H9 (cell line): ENCODE measurements around the gene FANCC. TPM values are rescaled to one million over a fixed set of nuclear protein-coding genes. Genes with fewer than 3 reads are reported as not detected.

Experiments used
- DNase-seq: peaks from one replicate; pipeline ENCODE4 v3.0.0-alpha.2; 2017
- H2AFZ ChIP-seq: one replicate; pipeline ENCODE4 v1.6.1; 2013; ENCODE audit warnings: mild to moderate bottlenecking, low read length, control low read depth, moderate library complexity
- H2AK5ac ChIP-seq: 2 replicates; pipeline ENCODE4 v1.6.1; 2013; ENCODE audit warnings: low read length, control low read depth, mixed read lengths; ENCODE audit not compliant: insufficient read length
- H2BK120ac ChIP-seq: one replicate; pipeline ENCODE4 v1.6.1; 2013; ENCODE audit warnings: low read depth, mild to moderate bottlenecking, low read length, control low read depth, inconsistent platforms; ENCODE audit not compliant: poor library complexity, severe bottlenecking
- H2BK12ac ChIP-seq: 2 replicates; pipeline ENCODE4 v1.6.1; 2013; ENCODE audit warnings: low read length, control low read depth, mixed read lengths, low read depth; ENCODE audit not compliant: insufficient read length
- H2BK15ac ChIP-seq: 2 replicates; pipeline ENCODE4 v1.6.1; 2013; ENCODE audit warnings: low read depth, low read length, control low read depth
- H2BK20ac ChIP-seq: one replicate; pipeline ENCODE4 v1.6.1; 2013; ENCODE audit warnings: low read depth, mild to moderate bottlenecking, low read length, control low read depth, inconsistent platforms; ENCODE audit not compliant: poor library complexity, severe bottlenecking
- H2BK5ac ChIP-seq: 2 replicates; pipeline ENCODE4 v1.6.1; 2013; ENCODE audit warnings: low read length, control low read depth, mixed read lengths; ENCODE audit not compliant: insufficient read length
- H3K14ac ChIP-seq: 2 replicates; pipeline ENCODE4 v1.6.1; 2013; ENCODE audit warnings: low read length, control low read depth; ENCODE audit not compliant: insufficient read depth
- H3K18ac ChIP-seq: 2 replicates; pipeline ENCODE4 v1.6.1; 2013; ENCODE audit warnings: low read depth, mild to moderate bottlenecking, mixed read lengths, low read length, control low read depth; ENCODE audit not compliant: insufficient read length
- H3K23ac ChIP-seq: 2 replicates; pipeline ENCODE4 v1.6.1; 2013; ENCODE audit warnings: low read length, control low read depth, mixed read lengths, low read depth; ENCODE audit not compliant: insufficient read length
- H3K23me2 ChIP-seq: 2 replicates; pipeline ENCODE4 v1.6.1; 2013; ENCODE audit warnings: low read depth, mild to moderate bottlenecking, mixed read lengths, low read length, control low read depth; ENCODE audit not compliant: insufficient read length, poor library complexity, severe bottlenecking
- H3K27ac ChIP-seq: 2 replicates; pipeline ENCODE4 v1.5.1; 2013; ENCODE audit warnings: low read length, control low read depth, mixed read lengths, low read depth; ENCODE audit not compliant: insufficient read length
- H3K27me3 ChIP-seq: 2 replicates; pipeline ENCODE4 v1.6.1; 2013; ENCODE audit warnings: low read length, control low read depth, inconsistent platforms; ENCODE audit not compliant: insufficient read depth
- H3K4ac ChIP-seq: 2 replicates; pipeline ENCODE4 v1.6.1; 2013; ENCODE audit warnings: low read depth, mild to moderate bottlenecking, control low read depth, inconsistent platforms, low read length, moderate library complexity
- H3K4me1 ChIP-seq: 2 replicates; pipeline ENCODE4 v1.6.1; 2013; ENCODE audit warnings: low read length, control low read depth, inconsistent platforms; ENCODE audit not compliant: insufficient read depth
- H3K4me2 ChIP-seq: 2 replicates; pipeline ENCODE4 v1.6.1; 2013; ENCODE audit warnings: low read length, control low read depth, mixed read lengths; ENCODE audit not compliant: insufficient read length, insufficient read depth
- H3K56ac ChIP-seq: 2 replicates; pipeline ENCODE4 v1.6.1; 2013; ENCODE audit warnings: low read depth, mild to moderate bottlenecking, mixed read lengths, low read length, control low read depth; ENCODE audit not compliant: insufficient read length
- H3K79me1 ChIP-seq: 2 replicates; pipeline ENCODE4 v1.6.1; 2013; ENCODE audit warnings: low read depth, mild to moderate bottlenecking, moderate library complexity, low read length, control low read depth, inconsistent platforms; ENCODE audit not compliant: insufficient read depth, poor library complexity, severe bottlenecking
- H3K79me2 ChIP-seq: 2 replicates; pipeline ENCODE4 v1.6.1; 2013; ENCODE audit warnings: low read length, control low read depth, inconsistent platforms; ENCODE audit not compliant: insufficient read depth
- H3K9ac ChIP-seq: 2 replicates; pipeline ENCODE4 v1.6.1; 2013; ENCODE audit warnings: low read length, control low read depth, mixed read lengths; ENCODE audit not compliant: insufficient read length; ENCODE audit errors: extremely low read depth
- H3K9me3 ChIP-seq: one replicate; pipeline ENCODE4 v1.6.1; 2013; ENCODE audit warnings: low read depth, low read length, inconsistent platforms; ENCODE audit not compliant: control insufficient read depth
- H3T11ph ChIP-seq: one replicate; pipeline ENCODE4 v1.6.1; 2013; ENCODE audit warnings: mild to moderate bottlenecking, low read length, control low read depth, inconsistent platforms
- H4K20me1 ChIP-seq: one replicate; pipeline ENCODE4 v1.6.1; 2013; ENCODE audit not compliant: control insufficient read depth, insufficient read length, insufficient read depth
- H4K5ac ChIP-seq: 2 replicates; pipeline ENCODE4 v1.6.1; 2013; ENCODE audit warnings: low read depth, mild to moderate bottlenecking, mixed read lengths, low read length, control low read depth; ENCODE audit not compliant: insufficient read length
- H4K8ac ChIP-seq: replicated peaks from 2 replicates; pipeline ENCODE4 v1.6.1; 2013; ENCODE audit warnings: low read length, control low read depth, mixed read lengths, low read depth; ENCODE audit not compliant: insufficient read length
- H4K91ac ChIP-seq: 2 replicates; pipeline ENCODE4 v1.6.1; 2013; ENCODE audit warnings: low read depth, mild to moderate bottlenecking, moderate library complexity, mixed read lengths, low read length, control low read depth; ENCODE audit not compliant: insufficient read length
- H3K27ac Mint-ChIP-seq, 3 experiments: 2 replicates in 2 of 3; 3 replicates in 1 of 3; pipeline ENCODE4 v1.8.0; 2020 to 2021; ENCODE audit warnings: mixed read lengths in 3 of 3, mild to moderate bottlenecking in 1 of 3, moderate library complexity in 1 of 3
- H3K27me3 Mint-ChIP-seq: 2 replicates; pipeline ENCODE4 v1.8.0; 2021; ENCODE audit warnings: low read depth, mild to moderate bottlenecking, moderate library complexity, mixed read lengths
- H3K36me3 Mint-ChIP-seq, 3 experiments: 2 replicates in 2 of 3; 3 replicates in 1 of 3; pipeline ENCODE4 v1.8.0; 2020 to 2021; ENCODE audit warnings: low read depth in 3 of 3, mixed read lengths in 3 of 3; ENCODE audit not compliant: insufficient read depth in 1 of 3
- H3K4me1 Mint-ChIP-seq, 2 experiments: 2 replicates each; pipeline ENCODE4 v1.8.0; 2020; ENCODE audit warnings: mixed read lengths in 2 of 2
- H3K4me3 Mint-ChIP-seq, 2 experiments: 2 replicates in 1 of 2; 3 replicates in 1 of 2; pipeline ENCODE4 v1.8.0; 2020 to 2021; ENCODE audit warnings: mild to moderate bottlenecking in 2 of 2, mixed read lengths in 2 of 2, moderate library complexity in 1 of 2
- H3K9me3 Mint-ChIP-seq, 2 experiments: 2 replicates in 1 of 2; 3 replicates in 1 of 2; pipeline ENCODE4 v1.8.0; 2020; ENCODE audit warnings: mild to moderate bottlenecking in 2 of 2, mixed read lengths in 2 of 2, moderate library complexity in 1 of 2
- WGBS: extraction: QIAGEN DNeasy Blood & Tissue Kit; methylation state at CpG from one replicate; pipeline ENCODE4 v1.1.7; 2013; ENCODE audit warnings: missing lambda C conversion rate, low lambda C conversion rate, mixed read lengths; ENCODE audit not compliant: insufficient read length; ENCODE audit errors: extremely low coverage; 5-methylcytosine and 5-hydroxymethylcytosine counted together
- total RNA-seq: library from RNA; stranded (reverse); gene quantifications from 2 replicates; pipeline ENCODE4 v1.2.1, GENCODE V29; 2021
- TF ChIP-seq, protein P1 (sequence below): fragments of 200-600 bp; sonication (generic); conservative IDR thresholded peaks from 3 replicates; pipeline ENCODE4 v1.8.0; 2021; ENCODE audit warnings: antibody characterized with exemption, mild to moderate bottlenecking

FANCC gene
- total RNA-seq, 1 experiment from 2014 or later, result 14.6 TPM

DNA sequence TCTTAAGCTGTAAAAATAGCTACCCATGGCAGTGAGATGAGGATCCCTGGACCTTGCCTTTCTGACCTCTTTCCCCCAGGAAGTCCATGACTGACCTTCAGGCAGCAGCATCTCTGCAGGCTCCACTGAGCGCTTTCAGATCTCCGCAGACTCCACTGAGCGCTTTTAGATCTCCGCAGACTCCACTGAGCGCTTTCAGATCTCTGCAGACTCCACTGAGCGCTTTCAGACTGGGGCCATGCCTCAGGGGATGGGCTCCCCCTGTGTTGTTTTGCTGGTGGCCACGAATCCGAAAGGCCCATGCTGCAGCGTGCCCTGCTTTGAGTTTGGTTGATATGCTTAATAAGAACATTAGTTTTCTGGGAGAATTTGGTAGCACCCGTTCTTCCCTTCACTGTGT is 254.2 kb downstream of the FANCC start:
- TF ChIP-seq, protein P1, sequence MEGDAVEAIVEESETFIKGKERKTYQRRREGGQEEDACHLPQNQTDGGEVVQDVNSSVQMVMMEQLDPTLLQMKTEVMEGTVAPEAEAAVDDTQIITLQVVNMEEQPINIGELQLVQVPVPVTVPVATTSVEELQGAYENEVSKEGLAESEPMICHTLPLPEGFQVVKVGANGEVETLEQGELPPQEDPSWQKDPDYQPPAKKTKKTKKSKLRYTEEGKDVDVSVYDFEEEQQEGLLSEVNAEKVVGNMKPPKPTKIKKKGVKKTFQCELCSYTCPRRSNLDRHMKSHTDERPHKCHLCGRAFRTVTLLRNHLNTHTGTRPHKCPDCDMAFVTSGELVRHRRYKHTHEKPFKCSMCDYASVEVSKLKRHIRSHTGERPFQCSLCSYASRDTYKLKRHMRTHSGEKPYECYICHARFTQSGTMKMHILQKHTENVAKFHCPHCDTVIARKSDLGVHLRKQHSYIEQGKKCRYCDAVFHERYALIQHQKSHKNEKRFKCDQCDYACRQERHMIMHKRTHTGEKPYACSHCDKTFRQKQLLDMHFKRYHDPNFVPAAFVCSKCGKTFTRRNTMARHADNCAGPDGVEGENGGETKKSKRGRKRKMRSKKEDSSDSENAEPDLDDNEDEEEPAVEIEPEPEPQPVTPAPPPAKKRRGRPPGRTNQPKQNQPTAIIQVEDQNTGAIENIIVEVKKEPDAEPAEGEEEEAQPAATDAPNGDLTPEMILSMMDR, result no peak
- H3K23ac ChIP-seq, result no peak overlapping the region
- no peak overlapping the region for H4K5ac ChIP-seq
- no peak overlapping the region for H2BK12ac ChIP-seq
- H3K4me1 ChIP-seq, result no peaks in the 10 kb centered on the region; the same call in 1 of the 2 replicates
- H3K27me3 ChIP-seq, result no peaks in the 10 kb centered on the region
- no peak overlapping the region for H3K18ac ChIP-seq
- H2AFZ ChIP-seq, result no peak overlapping the region
- H3K9me3 Mint-ChIP-seq, result no peaks in the 10 kb centered on the region
- peak overlapping the region in 2 of 3 experiments; percentile 9 to 67; a peak in 4 of 7 replicates for H3K27ac Mint-ChIP-seq
- H3K79me1 ChIP-seq, result no peaks in the 10 kb centered on the region
- no peak overlapping the region for H3K4me3 Mint-ChIP-seq
- H3K36me3 Mint-ChIP-seq, result peaks cover 0 to 8% (median 6%) of the 10 kb centered on the region in 3 experiments; a peak in 5 of 7 replicates
- H3K56ac ChIP-seq, result no peak overlapping the region
- H3K4me2 ChIP-seq, result no peak overlapping the region
- no peak overlapping the region for H3T11ph ChIP-seq
- H2BK5ac ChIP-seq, result no peak overlapping the region
- H3K79me2 ChIP-seq, result no peaks in the 10 kb centered on the region
- no CpG with 5 or more reads among the region's 10 CpGs for WGBS
- H3K9ac ChIP-seq, result no peak overlapping the region
- no peaks in the 10 kb centered on the region for H3K23me2 ChIP-seq
- peaks cover 18 to 24% of the 10 kb centered on the region in 2 experiments for H3K4me1 Mint-ChIP-seq
- H2AK5ac ChIP-seq, result no peak overlapping the region
- no peak overlapping the region for H4K91ac ChIP-seq
- no peaks in the 10 kb centered on the region for H3K9me3 ChIP-seq
- H3K27me3 Mint-ChIP-seq, result no peaks in the 10 kb centered on the region
- no peak overlapping the region for H3K27ac ChIP-seq
- no peak overlapping the region for H3K14ac ChIP-seq
- H4K8ac ChIP-seq, result no peak overlapping the region
- H4K20me1 ChIP-seq, result no peaks in the 10 kb centered on the region
- no peak overlapping the region for H3K4ac ChIP-seq
- no peak overlapping the region for H2BK20ac ChIP-seq
- no peak for DNase-seq
- no peak overlapping the region for H2BK15ac ChIP-seq
- H2BK120ac ChIP-seq, result no peak overlapping the region
